Peyer's patch (tissue), 4 donors: ENCODE measurements around the gene CXCL16. TPM values are rescaled to one million over a fixed set of nuclear protein-coding genes. Genes with fewer than 3 reads are reported as not detected.

ENCODE experiments used
- DNase-seq, 3 donors: peaks; one replicate each; pipeline ENCODE4 v3.0.0-alpha.2; 2017 to 2019
- H3K27ac ChIP-seq, 4 donors: fragments of 200-600 bp; sonication (generic); one replicate each; pipeline ENCODE4 v1.5.1; 2016 to 2019
- H3K27me3 ChIP-seq, 2 donors: fragments of 200-600 bp; sonication (generic); one replicate each; pipeline ENCODE4 v1.5.1; 2019
- H3K36me3 ChIP-seq, 3 donors: fragments of 200-600 bp; sonication (generic); one replicate each; pipeline ENCODE4 v1.5.1; 2016 to 2019
- H3K4me1 ChIP-seq, 4 donors: fragments of 200-600 bp; sonication (generic); one replicate each; pipeline ENCODE4 v1.5.1; 2016 to 2019
- H3K4me3 ChIP-seq, 4 donors: fragments of 200-600 bp; sonication (generic); 1 replicate in 3 of 4; 2 replicates in 1 of 4; pipeline ENCODE4 v1.5.1; 2016 to 2019; ENCODE audit warnings: mild to moderate bottlenecking in 1 of 4
- H3K9me3 ChIP-seq, 4 donors: fragments of 200-600 bp; sonication (generic); one replicate each; pipeline ENCODE4 v1.5.1; 2016 to 2019; ENCODE audit warnings: mild to moderate bottlenecking in 1 of 4
- POLR2A ChIP-seq, 2 donors: fragments of 450-650 bp; IDR thresholded peaks; one replicate each; pipeline ENCODE4 v1.5.1; 2017; ENCODE audit warnings: antibody characterized with exemption in 2 of 2, mild to moderate bottlenecking in 2 of 2, moderate library complexity in 2 of 2
- total RNA-seq, 4 donors: library from RNA; depleted of rRNA; stranded (reverse); fragments of >200 nt; gene quantifications; one replicate each; pipeline ENCODE4 v1.1.0, GENCODE V29; 2016
- TF ChIP-seq, protein P1 (sequence below), 6 experiments: fragments of 450-650 bp in 4 of 6; fragments of 200-600 bp in 2 of 6; sonication (generic) in 1 of 6; IDR thresholded peaks; one replicate each; pipeline ENCODE4 v1.5.1; 2017 to 2019; ENCODE audit warnings: antibody characterized with exemption in 6 of 6, mild to moderate bottlenecking in 3 of 6, moderate library complexity in 1 of 6

The CXCL16 gene
- 10 to 100 TPM; 24.8 to 33.1 (median 28.0) TPM for total RNA-seq

DNA sequence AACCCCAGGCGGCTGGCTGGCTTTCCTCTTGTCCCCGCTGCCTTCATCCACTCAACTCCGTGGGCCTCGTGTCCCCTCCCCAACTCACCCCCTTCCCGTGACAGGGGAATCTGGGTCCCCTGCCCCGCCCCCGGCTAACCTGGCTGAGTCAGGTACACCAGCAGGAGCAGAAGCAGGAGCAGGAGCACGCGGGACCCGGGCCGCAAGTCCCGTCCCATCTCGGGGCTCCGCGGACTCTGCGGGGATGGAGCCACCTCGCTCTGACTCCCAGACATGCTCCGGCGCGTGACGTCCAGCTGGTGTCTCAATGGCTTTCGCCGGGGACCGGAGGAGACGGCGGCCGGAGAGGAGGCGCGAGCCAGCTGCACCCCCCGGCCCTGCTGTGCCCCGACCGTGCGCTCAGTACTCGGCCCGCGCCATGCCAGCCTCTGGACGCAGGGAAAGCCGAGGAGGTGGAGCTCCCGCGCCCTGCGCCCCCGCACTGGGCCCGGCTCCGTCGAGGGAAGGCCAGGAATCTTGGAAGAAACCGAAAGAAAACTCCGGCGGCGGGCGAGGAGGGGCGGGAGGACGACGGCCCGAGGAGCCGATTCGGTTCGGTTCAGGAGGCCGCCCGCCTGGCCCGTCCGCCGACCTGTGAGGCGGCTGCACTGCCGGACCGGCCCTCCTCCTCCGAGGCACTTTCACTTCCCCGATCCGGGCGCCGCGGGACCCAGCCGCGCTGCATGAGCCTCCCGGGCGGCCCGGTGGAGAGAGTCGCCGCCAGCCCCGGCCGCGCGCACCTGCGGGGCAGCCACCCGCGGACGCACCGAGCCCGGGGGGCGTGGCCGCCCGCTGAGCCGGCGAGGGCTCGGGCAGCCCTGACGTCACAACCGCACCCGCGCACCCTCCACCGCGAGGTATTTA, at the start of gene CXCL16, which contains the start of gene ZMYND15:
Gene CXCL16 (minus strand): TSS at position 807 of the 903 bp plus-strand sequence. CDS start 589 bp downstream, at position 218.
Gene ZMYND15 (plus strand): TSS at position 712 of the 903 bp plus-strand sequence. CDS start 716 bp downstream, outside the sequence.
- no peaks in the 10 kb centered on the region for H3K9me3 ChIP-seq
- H3K27ac ChIP-seq, result peak within 1 kb of the TSS; percentile 61 to 83 (median 68)
- peaks cover 0 to 9% (median 0%) of the 10 kb centered on the region in 3 donors for H3K36me3 ChIP-seq
- H3K27me3 ChIP-seq, result no peaks in the 10 kb centered on the region
- peak; percentile 41 to 59 for TF ChIP-seq POLR2A (IDR thresholded peaks at IDR 0.05)
- TF ChIP-seq, protein P1, sequence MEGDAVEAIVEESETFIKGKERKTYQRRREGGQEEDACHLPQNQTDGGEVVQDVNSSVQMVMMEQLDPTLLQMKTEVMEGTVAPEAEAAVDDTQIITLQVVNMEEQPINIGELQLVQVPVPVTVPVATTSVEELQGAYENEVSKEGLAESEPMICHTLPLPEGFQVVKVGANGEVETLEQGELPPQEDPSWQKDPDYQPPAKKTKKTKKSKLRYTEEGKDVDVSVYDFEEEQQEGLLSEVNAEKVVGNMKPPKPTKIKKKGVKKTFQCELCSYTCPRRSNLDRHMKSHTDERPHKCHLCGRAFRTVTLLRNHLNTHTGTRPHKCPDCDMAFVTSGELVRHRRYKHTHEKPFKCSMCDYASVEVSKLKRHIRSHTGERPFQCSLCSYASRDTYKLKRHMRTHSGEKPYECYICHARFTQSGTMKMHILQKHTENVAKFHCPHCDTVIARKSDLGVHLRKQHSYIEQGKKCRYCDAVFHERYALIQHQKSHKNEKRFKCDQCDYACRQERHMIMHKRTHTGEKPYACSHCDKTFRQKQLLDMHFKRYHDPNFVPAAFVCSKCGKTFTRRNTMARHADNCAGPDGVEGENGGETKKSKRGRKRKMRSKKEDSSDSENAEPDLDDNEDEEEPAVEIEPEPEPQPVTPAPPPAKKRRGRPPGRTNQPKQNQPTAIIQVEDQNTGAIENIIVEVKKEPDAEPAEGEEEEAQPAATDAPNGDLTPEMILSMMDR (IDR thresholded peaks at IDR 0.05), result no peak
- DNase-seq, result peak; percentile 71 to 89 (median 85)
- H3K4me1 ChIP-seq, result peaks cover 0 to 4% (median 0%) of the 10 kb centered on the region in 4 donors
- peak within 1 kb of the TSS; percentile 55 to 83 (median 77) for H3K4me3 ChIP-seq

- Histone ChIP-seq H3K27me3 (no peaks in the 10 kb centered on the region), H3K4me1 (peaks cover 0 to 40% (median 7%) of the 10 kb centered on the region in 4 donors), H3K36me3 (no peaks in the 10 kb centered on the region), H3K9me3 (no peaks in the 10 kb centered on the region), H3K4me3 (peak within 1 kb of the TSS; percentile 66 to 78 (median 72)), H3K27ac (peak within 1 kb of the TSS; percentile 88 to 98 (median 92))
- DNase-seq, result peak in 1 of 3 donors; percentile 61
- TF ChIP-seq, protein P1 (IDR thresholded peaks at IDR 0.05), result no peak
- TF ChIP-seq POLR2A (IDR thresholded peaks at IDR 0.05), result peak in 1 of 2 donors; percentile 22
Measured at GRCh38 chr17:4788807-4789700, 49.3 kb upstream of the CXCL16 start, which contains the start of gene GLTPD2. TSS of gene GLTPD2 (plus strand) at chr17:4788964. CDS start at chr17:4789012, 48 bp downstream.

DNA sequence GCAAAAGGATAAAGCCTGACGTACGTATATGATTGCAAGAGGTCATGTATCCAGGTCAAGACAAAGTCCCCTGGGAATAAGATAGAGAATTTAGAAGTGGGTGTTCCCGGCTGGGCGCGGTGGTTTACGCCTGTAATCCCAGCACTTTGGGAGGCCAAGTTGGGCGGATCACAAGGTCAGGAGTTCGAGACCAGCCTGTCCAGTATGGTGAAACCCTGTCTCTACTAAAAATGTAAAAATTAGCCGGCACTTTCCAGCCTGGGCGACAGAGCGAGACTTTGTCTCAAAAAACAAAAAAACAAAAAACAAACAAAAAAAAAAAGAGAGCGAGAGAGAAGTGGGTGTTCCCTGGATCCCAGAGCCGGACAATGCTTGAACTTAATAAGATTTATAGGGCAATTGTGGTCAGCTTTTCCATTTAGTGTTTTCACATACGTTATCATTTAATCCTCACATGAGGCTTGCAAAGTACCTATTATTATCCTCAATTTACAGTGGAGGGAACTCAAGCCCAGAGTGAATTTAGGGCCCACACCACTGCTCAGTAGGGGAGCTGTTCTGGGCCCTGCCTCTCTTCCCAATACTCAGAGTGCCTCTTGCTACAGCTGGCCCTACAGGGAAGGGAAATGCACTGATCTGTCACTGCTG, 48.6 kb upstream of the CXCL16 start:
- H3K4me3 ChIP-seq, result peak overlapping the region in 2 of 4 donors; percentile 71 to 78
- TF ChIP-seq, protein P1 (IDR thresholded peaks at IDR 0.05), result no peak
- TF ChIP-seq POLR2A (IDR thresholded peaks at IDR 0.05), result no peak
- H3K4me1 ChIP-seq, result peaks cover 0 to 40% (median 7%) of the 10 kb centered on the region in 4 donors
- H3K27me3 ChIP-seq, result no peaks in the 10 kb centered on the region
- no peaks in the 10 kb centered on the region for H3K36me3 ChIP-seq
- DNase-seq, result no peak
- H3K9me3 ChIP-seq, result no peaks in the 10 kb centered on the region
- peak overlapping the region in 3 of 4 donors; percentile 10 to 98 (median 92) for H3K27ac ChIP-seq

- H3K4me1 ChIP-seq, result peaks cover 0 to 40% (median 7%) of the 10 kb centered on the region in 4 donors
- H3K9me3 ChIP-seq, result no peaks in the 10 kb centered on the region
- TF ChIP-seq POLR2A (IDR thresholded peaks at IDR 0.05), result no peak
- TF ChIP-seq, protein P1 (IDR thresholded peaks at IDR 0.05), result no peak
- no peaks in the 10 kb centered on the region for H3K27me3 ChIP-seq
- H3K4me3 ChIP-seq, result peak overlapping the region in 2 of 4 donors; percentile 23 to 25
- no peak for DNase-seq
- H3K36me3 ChIP-seq, result no peaks in the 10 kb centered on the region
- H3K27ac ChIP-seq, result no peak overlapping the region
Measured at GRCh38 chr17:4786516-4786915, 46.8 kb upstream of the CXCL16 start.
